Ureter (tissue), 1 donor: ENCODE measurements around the gene NCAPH2. TPM values are rescaled to one million over a fixed set of nuclear protein-coding genes. Genes with fewer than 3 reads are reported as not detected.
A peak's percentile ranks its signal among the peaks of the same experiment; 100 is the strongest.

Experiments used
- DNase-seq: peaks from one replicate; pipeline ENCODE4 v3.0.0-alpha.2; 2020; ENCODE audit warnings: low spot score
- total RNA-seq: library from RNA; stranded (reverse); gene quantifications from one replicate; pipeline ENCODE4 v1.2.4, GENCODE V29; 2023
- donor health status: DM: yes; HTN: yes; CAD: no.

NCAPH2 gene
- total RNA-seq, 1 donor from 2014 or later: 37.7 TPM

GRCh38 chr22:50474710-50475651 is 33.0 kb upstream of the NCAPH2 start, which contains the start of gene SBF1:
Gene SBF1 (minus strand): TSS chr22:50475035. CDS start chr22:50474840, 195 bp downstream.
- peak; percentile 90 for DNase-seq

- no peak for DNase-seq
Measured at GRCh38 chr22:50475652-50476002, 32.4 kb upstream of the NCAPH2 start.

GRCh38 chr22:50476868-50477267 is 31.2 kb upstream of the NCAPH2 start:
- DNase-seq: no peak

- DNase-seq: no peak
Measured at GRCh38 chr22:50477923-50478322, 30.1 kb upstream of the NCAPH2 start.

- DNase-seq: no peak
Measured at GRCh38 chr22:50479721-50480120, 28.3 kb upstream of the NCAPH2 start.

GRCh38 chr22:50481045-50481439 is 27.0 kb upstream of the NCAPH2 start:
- DNase-seq: no peak

- no peak for DNase-seq
Measured at GRCh38 chr22:50481440-50482106, 26.5 kb upstream of the NCAPH2 start, which contains the start of gene ADM2. Gene ADM2 (plus strand): TSS chr22:50481543. CDS start chr22:50481848, 305 bp downstream.

- DNase-seq: no peak
Measured at GRCh38 chr22:50482107-50483074, 25.6 kb upstream of the NCAPH2 start.

GRCh38 chr22:50483106-50483505 is 24.9 kb upstream of the NCAPH2 start:
- DNase-seq: no peak

GRCh38 chr22:50483556-50483955 is 24.5 kb upstream of the NCAPH2 start:
- no peak for DNase-seq

GRCh38 chr22:50483977-50484853 is 23.8 kb upstream of the NCAPH2 start:
- DNase-seq: no peak

GRCh38 chr22:50485221-50486131 is 22.5 kb upstream of the NCAPH2 start:
- DNase-seq: no peak

- DNase-seq: no peak
Measured at GRCh38 chr22:50486561-50487289, 21.3 kb upstream of the NCAPH2 start, which contains the start of gene MIOX. Gene MIOX (plus strand): TSS chr22:50486859. CDS start chr22:50486898, 39 bp downstream.

GRCh38 chr22:50487290-50488005 is 20.6 kb upstream of the NCAPH2 start:
- no peak for DNase-seq

- no peak for DNase-seq
Measured at GRCh38 chr22:50488006-50488677, 19.9 kb upstream of the NCAPH2 start.

GRCh38 chr22:50488886-50489285 is 19.1 kb upstream of the NCAPH2 start:
- no peak for DNase-seq
